Transverse colon (tissue), 4 donors: Measurements from ENCODE around the gene PIH1D1. TPM values are rescaled to one million over a fixed set of nuclear protein-coding genes. Genes with fewer than 3 reads are reported as not detected.
A peak's percentile ranks its signal among the peaks of the same experiment; 100 is the strongest.

ENCODE experiments used
- DNase-seq: peaks from one replicate; pipeline ENCODE4 v3.0.0-alpha.2; 2019
- H3K27ac ChIP-seq, 4 donors: fragments of 200-600 bp; sonication (generic); 2 replicates each; pipeline ENCODE4 v1.5.1; 2016 to 2018; ENCODE audit warnings: inconsistent platforms in 4 of 4
- H3K27me3 ChIP-seq: fragments of 200-600 bp; sonication (generic); 2 replicates; pipeline ENCODE4 v1.5.1; 2017; ENCODE audit warnings: inconsistent platforms
- H3K36me3 ChIP-seq, 4 donors: fragments of 200-600 bp; sonication (generic); 2 replicates each; pipeline ENCODE4 v1.5.1; 2017 to 2019; ENCODE audit warnings: inconsistent platforms in 4 of 4
- H3K4me1 ChIP-seq, 4 donors: fragments of 200-600 bp; sonication (generic); 2 replicates each; pipeline ENCODE4 v1.5.1; 2017 to 2020; ENCODE audit warnings: inconsistent platforms in 4 of 4
- H3K4me3 ChIP-seq, 4 donors: fragments of 200-600 bp; sonication (generic); 1 replicate in 1 of 4; 2 replicates in 3 of 4; pipeline versions ENCODE4 v1.5.1 to v1.6.1; 2017 to 2019; ENCODE audit warnings: inconsistent platforms in 4 of 4
- H3K9me3 ChIP-seq, 2 donors: fragments of 200-600 bp; sonication (generic); 2 replicates each; pipeline ENCODE4 v1.5.1; 2017 to 2019; ENCODE audit warnings: inconsistent platforms in 2 of 2
- EP300 ChIP-seq: sonication (generic); formaldehyde crosslinking; IDR thresholded peaks from one replicate; pipeline ENCODE4 v1.6.1; 2017; ENCODE audit warnings: antibody characterized with exemption, low read depth
- POLR2A ChIP-seq: fragments of 450-650 bp; IDR thresholded peaks from one replicate; pipeline ENCODE4 v1.6.1; 2016; ENCODE audit warnings: antibody characterized with exemption, mild to moderate bottlenecking, moderate library complexity
- POLR2AphosphoS5 ChIP-seq, 3 donors: sonication (generic); formaldehyde crosslinking; IDR thresholded peaks; one replicate each; pipeline ENCODE4 v1.6.1; 2016; ENCODE audit warnings: antibody characterized with exemption in 3 of 3
- WGBS, 2 donors: methylation state at CpG; one replicate each; pipeline ENCODE4 v1.1.5; 2018; ENCODE audit warnings: low coverage in 1 of 2; 5-methylcytosine and 5-hydroxymethylcytosine counted together
- in situ Hi-C, 4 donors: fragments of 200-750 bp; cut with MboI; loops; one replicate each; pipeline versions ENCODE4 v1.15.0 to v1.15.1; 2017; ENCODE audit warnings: low sequenced_read_pairs in 3 of 4, low pct_ligation_motif_present in 1 of 4, low pct_unique_long_range_greater_than_20kb in 1 of 4
- intact Hi-C: fragments of 100-400 bp; cut with DNase I; formaldehyde crosslinking; loops from one replicate; pipeline ENCODE4 v1.15.1; 2023; ENCODE audit warnings: low total_unique reads
- total RNA-seq, 4 donors: library from RNA; depleted of rRNA; stranded (reverse); fragments of >200 nt; gene quantifications; one replicate each; pipeline ENCODE4 v1.1.0, GENCODE V29; 2016
- TF ChIP-seq, protein P1 (sequence below), 5 experiments: fragments of 200-600 bp in 3 of 5; fragments of 450-650 bp in 2 of 5; sonication (generic) in 3 of 5; IDR thresholded peaks; 1 replicate in 2 of 5; 2 replicates in 3 of 5; pipeline ENCODE4 v1.5.1; 2016 to 2017; ENCODE audit warnings: antibody characterized with exemption in 5 of 5, inconsistent platforms in 3 of 5, mild to moderate bottlenecking in 2 of 5, moderate library complexity in 1 of 5

PIH1D1 gene
- 100 to 1,000 TPM in 1 of 4 donors, 10 to 100 TPM in 3; 52.7 to 105 (median 90.4) TPM for total RNA-seq

GRCh38 chr19:49451430-49452181 is at the start of gene PIH1D1:
TSS of gene PIH1D1 (minus strand) at chr19:49451814. CDS start at chr19:49451574, 240 bp downstream.
- peak within 1 kb of the TSS; percentile 53 to 86 (median 80) for H3K4me3 ChIP-seq
- WGBS, 2 donors = 0 to 1% methylated on average over 4 to 36 of the region's 42 CpGs
- peaks cover 7 to 45% (median 15%) of the 10 kb centered on the region in 4 donors for H3K4me1 ChIP-seq
- no peaks in the 10 kb centered on the region for H3K9me3 ChIP-seq
- H3K27ac ChIP-seq = peak within 1 kb of the TSS; percentile 95 to 100 (median 96)
- peak; percentile 98 for DNase-seq
- in situ Hi-C loops (no loop called here), intact Hi-C loops (no loop called here)
- peaks cover 0 to 13% (median 2%) of the 10 kb centered on the region in 4 donors for H3K36me3 ChIP-seq
- no peaks in the 10 kb centered on the region for H3K27me3 ChIP-seq
- TF ChIP-seq EP300 = peak; percentile 48
- TF ChIP-seq, protein P1, sequence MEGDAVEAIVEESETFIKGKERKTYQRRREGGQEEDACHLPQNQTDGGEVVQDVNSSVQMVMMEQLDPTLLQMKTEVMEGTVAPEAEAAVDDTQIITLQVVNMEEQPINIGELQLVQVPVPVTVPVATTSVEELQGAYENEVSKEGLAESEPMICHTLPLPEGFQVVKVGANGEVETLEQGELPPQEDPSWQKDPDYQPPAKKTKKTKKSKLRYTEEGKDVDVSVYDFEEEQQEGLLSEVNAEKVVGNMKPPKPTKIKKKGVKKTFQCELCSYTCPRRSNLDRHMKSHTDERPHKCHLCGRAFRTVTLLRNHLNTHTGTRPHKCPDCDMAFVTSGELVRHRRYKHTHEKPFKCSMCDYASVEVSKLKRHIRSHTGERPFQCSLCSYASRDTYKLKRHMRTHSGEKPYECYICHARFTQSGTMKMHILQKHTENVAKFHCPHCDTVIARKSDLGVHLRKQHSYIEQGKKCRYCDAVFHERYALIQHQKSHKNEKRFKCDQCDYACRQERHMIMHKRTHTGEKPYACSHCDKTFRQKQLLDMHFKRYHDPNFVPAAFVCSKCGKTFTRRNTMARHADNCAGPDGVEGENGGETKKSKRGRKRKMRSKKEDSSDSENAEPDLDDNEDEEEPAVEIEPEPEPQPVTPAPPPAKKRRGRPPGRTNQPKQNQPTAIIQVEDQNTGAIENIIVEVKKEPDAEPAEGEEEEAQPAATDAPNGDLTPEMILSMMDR (IDR thresholded peaks at IDR 0.05) = peak in 2 of 5 experiments; percentile 25 to 41
- TF ChIP-seq POLR2A = peak; percentile 72
- peak; percentile 74 to 96 (median 92) for TF ChIP-seq POLR2AphosphoS5 (IDR thresholded peaks at IDR 0.05)

GRCh38 chr19:49499030-49499670 is 47.5 kb upstream of the PIH1D1 start:
- Histone ChIP-seq H3K27me3 (no peaks in the 10 kb centered on the region), H3K9me3 (no peaks in the 10 kb centered on the region), H3K4me3 (peak overlapping the region in 1 of 4 donors; percentile 34), H3K27ac (peak overlapping the region; percentile 64 to 83 (median 68)), H3K4me1 (peaks cover 18 to 45% (median 34%) of the 10 kb centered on the region in 4 donors), H3K36me3 (peaks cover 0 to 23% (median 6%) of the 10 kb centered on the region in 4 donors)
- in situ Hi-C loops = loop anchor here in 1 of 4 donors (25.0 kb wide), 1 partner anchor 363 kb away; the partner anchor contains the start of genes PNKP and PTOV1
- WGBS, 2 donors = 58 to 67% methylated on average over 2 to 19 of the region's 19 CpGs
- intact Hi-C loops = no loop called here
- no peak for DNase-seq
- TF ChIP-seq EP300 = no peak
- no peak for TF ChIP-seq POLR2A
- TF ChIP-seq, protein P1 (IDR thresholded peaks at IDR 0.05) = no peak
- TF ChIP-seq POLR2AphosphoS5 (IDR thresholded peaks at IDR 0.05) = no peak

GRCh38 chr19:49498475-49498874 is 46.9 kb upstream of the PIH1D1 start:
- WGBS, 2 donors = 73% methylated on average over 7 of the region's 7 CpGs; no CpG with 5 or more reads in 1 of the 2 donors
- Histone ChIP-seq H3K36me3 (peaks cover 0 to 23% (median 6%) of the 10 kb centered on the region in 4 donors), H3K27me3 (no peaks in the 10 kb centered on the region), H3K9me3 (no peaks in the 10 kb centered on the region), H3K4me1 (peaks cover 18 to 47% (median 34%) of the 10 kb centered on the region in 4 donors), H3K4me3 (no peak overlapping the region), H3K27ac (peak overlapping the region in 2 of 4 donors; percentile 9 to 83)
- TF ChIP-seq EP300 (no peak), POLR2AphosphoS5 (IDR thresholded peaks at IDR 0.05) (no peak)
- DNase-seq = no peak
- intact Hi-C loops (no loop called here), in situ Hi-C loops (loop anchor here in 1 of 4 donors (25.0 kb wide), 1 partner anchor 364 kb away; the partner anchor contains the start of genes PNKP and PTOV1)

DNA sequence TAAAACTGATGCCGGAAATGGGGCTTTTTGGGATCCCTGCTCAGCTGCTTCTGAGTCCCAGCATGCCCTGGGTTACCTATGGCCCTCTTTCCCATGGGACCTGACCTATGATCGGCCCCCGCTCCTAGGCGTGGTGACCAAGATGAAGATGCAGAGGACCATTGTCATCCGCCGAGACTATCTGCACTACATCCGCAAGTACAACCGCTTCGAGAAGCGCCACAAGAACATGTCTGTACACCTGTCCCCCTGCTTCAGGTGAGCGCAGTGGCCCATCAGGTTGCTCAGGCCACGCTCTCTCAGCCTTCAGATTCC is 46.1 kb upstream of the PIH1D1 start:
- intact Hi-C loops (no loop called here), in situ Hi-C loops (loop anchor here in 1 of 4 donors (25.0 kb wide), 1 partner anchor 365 kb away; the partner anchor contains the start of genes PNKP and PTOV1)
- no peaks in the 10 kb centered on the region for H3K9me3 ChIP-seq
- DNase-seq = no peak
- peak overlapping the region; percentile 95 to 99 (median 96) for H3K27ac ChIP-seq
- 78 to 90% methylated on average over 2 to 12 of the region's 12 CpGs for WGBS, 2 donors
- no peaks in the 10 kb centered on the region for H3K27me3 ChIP-seq
- peaks cover 0 to 24% (median 7%) of the 10 kb centered on the region in 4 donors for H3K36me3 ChIP-seq
- peak overlapping the region in 2 of 4 donors; percentile 88 to 97 for H3K4me3 ChIP-seq
- peaks cover 18 to 43% (median 32%) of the 10 kb centered on the region in 4 donors for H3K4me1 ChIP-seq
- TF ChIP-seq POLR2AphosphoS5 (IDR thresholded peaks at IDR 0.05) (no peak), EP300 (no peak), POLR2A (no peak)
- TF ChIP-seq, protein P1 (IDR thresholded peaks at IDR 0.05) = no peak
